CD4-positive, alpha-beta T cell treated with Interferon alpha-2 for 1 hour (primary cell): ENCODE data around the gene SREBF2.
"Not testable (repeated sequence)": the region's sequence is repeated elsewhere in the genome, so short reads cannot be mapped to it uniquely, and the experiment has no call there.

Experiments used
- DNase-seq, 2 donors: peaks; one replicate each; pipeline ENCODE4 v3.0.0-alpha.2; 2020 to 2022

SREBF2 gene

DNA sequence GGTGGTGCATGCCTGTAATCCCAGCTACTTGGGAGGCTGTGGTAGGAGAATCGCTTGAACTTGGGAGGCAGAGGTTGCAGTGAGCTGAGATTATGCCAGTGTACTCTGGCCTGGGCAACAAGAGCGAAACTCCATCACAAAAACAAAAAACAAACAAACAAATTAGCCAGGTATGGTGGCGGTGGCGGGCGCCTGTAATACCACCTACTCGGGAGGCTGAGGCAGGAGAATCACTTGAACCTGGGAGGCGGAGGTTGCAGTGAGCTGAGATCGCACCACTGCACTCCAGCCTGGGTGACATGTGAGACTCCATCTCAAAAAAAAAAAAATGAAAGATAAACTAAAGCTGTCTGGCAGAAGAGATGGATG, 116.0 kb downstream of the SREBF2 start:
- not testable (repeated sequence) for DNase-seq

- DNase-seq, result no peak
Observed at GRCh38 chr22:41949297-41949965, 116.5 kb downstream of the SREBF2 start.

DNA sequence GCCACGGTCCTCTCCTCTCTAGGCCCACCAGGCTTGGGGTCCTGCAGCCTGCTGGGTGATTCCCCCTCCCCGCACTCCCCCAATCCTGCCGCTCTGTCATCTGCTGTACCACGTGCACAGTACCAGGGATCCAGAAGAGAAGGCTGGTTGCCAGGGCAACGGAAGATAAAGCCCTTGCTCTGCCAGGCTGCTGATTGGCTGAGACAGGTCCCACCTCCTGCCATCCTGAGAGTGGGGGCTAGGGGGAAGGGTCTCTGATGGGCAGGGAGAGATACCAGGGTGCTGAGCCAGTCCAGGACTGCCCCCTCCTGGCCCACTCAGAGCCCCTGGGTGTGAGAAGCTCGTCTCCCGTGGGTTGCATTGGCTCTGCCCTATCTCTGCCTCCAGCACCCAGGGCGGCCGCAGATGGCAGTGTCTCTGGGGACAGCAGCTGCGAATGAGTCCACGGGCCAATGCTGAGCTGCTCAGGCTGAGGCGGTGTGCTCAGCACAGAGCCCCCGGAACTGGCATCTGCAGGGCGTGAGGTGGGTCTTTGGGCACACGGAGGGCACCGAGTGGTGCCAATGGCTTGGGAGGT, 119.1 kb downstream of the SREBF2 start, which contains the start of gene SMIM45:
SMIM45 (plus strand) TSS at position 253 of the 577 bp plus-strand sequence.
- DNase-seq, result peak in 1 of 2 donors; percentile 37

DNA sequence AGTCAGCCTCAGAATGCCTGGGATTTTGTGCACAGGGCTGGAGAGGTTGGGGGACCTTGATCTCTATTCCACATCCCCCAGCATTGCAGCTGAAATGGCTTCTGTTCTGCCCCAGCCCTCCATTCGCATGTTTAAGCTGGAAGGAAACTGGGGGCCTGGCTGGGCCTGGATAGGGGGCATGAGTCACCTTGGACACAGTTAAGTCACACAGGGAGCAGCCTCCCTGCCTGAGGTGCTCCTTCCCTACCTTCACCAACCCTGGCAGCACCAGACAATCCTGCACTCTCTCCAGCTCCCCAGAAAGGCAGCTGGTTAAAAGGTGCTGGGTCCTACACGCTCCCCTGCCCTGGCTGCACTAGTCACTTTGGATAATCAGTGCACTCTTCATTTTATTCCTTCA, 119.8 kb downstream of the SREBF2 start:
- no peak for DNase-seq
